SK-N-MC (cell line): ENCODE data around the gene HPN.
"Not testable (repeated sequence)": the region's sequence is repeated elsewhere in the genome, so short reads cannot be mapped to it uniquely, and the experiment has no call there.

Experiments
- DNase-seq: peaks from one replicate; pipeline ENCODE4 v3.0.0-alpha.2; 2011; ENCODE audit warnings: low read depth, low spot score
- H3K27ac ChIP-seq: fragments of 200-600 bp; sonication (generic); 2 replicates; pipeline ENCODE4 v1.5.1; 2016; ENCODE audit warnings: mixed run types
- H3K36me3 ChIP-seq: fragments of 200-600 bp; sonication (generic); 2 replicates; pipeline ENCODE4 v1.6.1; 2017; ENCODE audit warnings: antibody characterized with exemption, low read length, mixed read lengths; ENCODE audit not compliant: insufficient read depth
- H3K4me3 ChIP-seq: fragments of 200-600 bp; sonication (generic); 2 replicates; pipeline ENCODE4 v1.5.1; 2016
- H3K9ac ChIP-seq: fragments of 200-600 bp; sonication (generic); 2 replicates; pipeline ENCODE4 v1.8.0; 2017; ENCODE audit warnings: mixed run types, mixed read lengths; ENCODE audit not compliant: insufficient read length
- H3K9me3 ChIP-seq: fragments of 200-600 bp; sonication (generic); 2 replicates; pipeline ENCODE4 v1.6.1; 2017; ENCODE audit warnings: low read depth, mild to moderate bottlenecking, antibody characterized with exemption, low read length, moderate library complexity, mixed read lengths
- EZH2 ChIP-seq: fragments of 200-600 bp; sonication (generic); IDR thresholded peaks from one replicate; pipeline ENCODE4 v1.6.1; 2017; ENCODE audit warnings: antibody characterized with exemption
- FOXP2 ChIP-seq: optimal IDR thresholded peaks from 2 replicates; pipeline ENCODE3; 2011; ENCODE audit warnings: mild to moderate bottlenecking, moderate library complexity; ENCODE audit not compliant: insufficient read depth; ENCODE audit errors: extremely low read length, control extremely low read depth
- POLR2AphosphoS5 ChIP-seq: IDR thresholded peaks from 2 replicates; pipeline ENCODE4 v1.6.1; 2012; ENCODE audit warnings: mild to moderate bottlenecking, low read depth, low read length, borderline replicate concordance

HPN gene

GRCh38 chr19:34999498-35000337, 41.8 kb upstream of the HPN start, which contains the start of gene GRAMD1A:
Gene GRAMD1A (plus strand): TSS chr19:35000323. CDS start chr19:35000479, 156 bp downstream.
- Histone ChIP-seq H3K4me3 (peak within 1 kb of the TSS; percentile 92), H3K9me3 (no peaks in the 10 kb centered on the region), H3K27ac (peak within 1 kb of the TSS; percentile 68; the same call in 1 of the 2 replicates), H3K9ac (peak within 1 kb of the TSS; percentile 87), H3K36me3 (peaks cover 5% of the 10 kb centered on the region; the same call in 1 of the 2 replicates)
- TF ChIP-seq POLR2AphosphoS5 (peak; percentile 72; the same call in 1 of the 2 replicates), EZH2 (no peak)
- DNase-seq = no peak

DNA sequence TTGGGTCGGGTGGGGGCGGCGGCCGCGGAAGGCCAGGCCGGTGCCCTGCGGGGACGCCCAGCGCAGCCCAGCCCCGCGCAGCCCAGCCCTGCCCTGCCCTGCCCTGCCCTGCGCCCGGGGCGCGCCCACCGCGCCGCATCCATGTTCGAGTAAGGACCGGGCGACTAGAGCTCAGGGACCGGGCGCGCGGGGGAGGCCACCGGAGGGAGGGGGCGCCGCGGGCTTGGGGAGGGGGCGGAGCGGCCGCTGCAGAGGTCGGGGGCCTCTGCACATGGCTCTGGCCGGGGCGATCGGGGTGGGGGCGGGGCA, 41.2 kb upstream of the HPN start:
- TF ChIP-seq POLR2AphosphoS5 (no peak), FOXP2 (no peak), EZH2 (no peak)
- H3K27ac ChIP-seq = no peak overlapping the region
- H3K4me3 ChIP-seq = peak overlapping the region; percentile 92
- DNase-seq = no peak
- peak overlapping the region; percentile 87 for H3K9ac ChIP-seq
- no peaks in the 10 kb centered on the region for H3K9me3 ChIP-seq
- H3K36me3 ChIP-seq = peaks cover 5% of the 10 kb centered on the region; the same call in 1 of the 2 replicates

DNA sequence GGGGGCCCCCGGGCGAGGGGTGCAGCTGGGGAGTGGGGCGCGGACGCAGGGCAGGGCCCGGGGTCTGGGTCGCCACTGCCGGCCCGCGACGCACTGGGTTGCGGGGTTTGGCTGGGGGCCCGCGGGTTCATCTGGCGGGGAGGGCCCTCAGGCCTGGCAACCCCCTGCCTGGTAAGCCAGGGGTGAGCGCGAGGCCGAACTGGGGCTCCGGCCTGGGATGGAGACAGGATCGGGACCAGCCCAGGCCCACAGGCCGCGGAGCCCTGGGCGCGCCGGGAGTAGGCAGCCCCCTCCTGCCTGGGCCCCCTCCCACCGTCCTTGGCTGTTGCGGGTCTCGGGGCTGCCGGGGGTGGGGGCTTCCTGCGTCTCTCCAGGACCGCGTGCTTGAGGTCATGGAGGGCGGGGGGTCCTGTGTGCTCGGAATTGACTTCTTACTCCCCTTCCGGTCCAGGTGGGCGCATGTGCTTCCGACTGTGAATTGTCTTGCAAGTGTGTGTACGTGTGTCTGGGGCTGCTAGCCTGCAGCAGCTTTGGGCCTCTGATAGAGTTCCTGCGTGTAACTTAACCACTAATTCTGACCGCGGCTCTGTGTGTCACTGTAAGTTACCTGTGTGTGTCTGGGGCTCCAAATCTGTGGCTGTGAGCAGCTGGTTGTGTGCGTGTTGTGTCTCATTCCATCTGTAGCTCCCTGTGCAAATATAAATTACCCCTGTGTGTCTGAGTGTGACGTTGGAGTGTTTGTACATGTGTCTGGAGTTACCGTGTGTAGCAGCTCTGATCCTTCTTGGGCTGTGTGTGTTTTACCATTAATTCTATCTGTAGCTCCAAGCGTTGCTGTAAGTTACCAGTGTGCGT, 40.6 kb upstream of the HPN start:
- Histone ChIP-seq H3K9ac (peak overlapping the region; percentile 87), H3K9me3 (no peaks in the 10 kb centered on the region), H3K27ac (peak overlapping the region; percentile 13; the same call in 1 of the 2 replicates), H3K4me3 (peak overlapping the region; percentile 92), H3K36me3 (peaks cover 5% of the 10 kb centered on the region; the same call in 1 of the 2 replicates)
- DNase-seq = no peak
- TF ChIP-seq POLR2AphosphoS5 = no peak
- no peak for TF ChIP-seq FOXP2
- TF ChIP-seq EZH2 = no peak

DNA sequence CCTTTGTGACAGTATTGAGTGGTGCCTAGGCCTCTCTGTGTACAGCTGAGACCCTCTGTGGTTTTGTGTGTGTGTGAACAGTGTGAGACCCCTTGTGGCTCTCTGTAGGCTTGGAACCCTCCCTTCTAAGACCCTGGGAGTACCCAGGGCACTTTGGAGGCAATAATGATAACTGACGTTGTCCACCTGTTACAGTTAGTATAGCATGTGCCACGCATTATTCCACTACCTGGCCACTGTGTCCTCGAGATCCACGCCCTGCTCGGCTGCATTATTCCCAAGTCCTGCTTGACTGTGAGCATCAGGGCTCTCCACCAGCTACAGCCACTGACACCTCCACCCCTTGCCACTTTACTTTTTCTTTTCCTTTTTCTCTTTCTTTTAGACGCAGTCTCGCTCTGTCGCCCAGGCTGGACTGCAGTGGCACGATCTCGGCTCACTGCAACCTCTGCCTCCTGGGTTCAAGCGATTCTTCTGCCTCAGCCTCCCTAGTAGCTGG, 39.4 kb upstream of the HPN start:
- no peak for TF ChIP-seq POLR2AphosphoS5
- no peak for TF ChIP-seq FOXP2
- TF ChIP-seq EZH2 = no peak
- peaks cover 5% of the 10 kb centered on the region; the same call in 1 of the 2 replicates for H3K36me3 ChIP-seq
- H3K4me3 ChIP-seq = peak overlapping the region; percentile 92; the same call in 1 of the 2 replicates
- H3K9ac ChIP-seq = no peak overlapping the region
- H3K27ac ChIP-seq = no peak overlapping the region
- no peak for DNase-seq
- no peaks in the 10 kb centered on the region for H3K9me3 ChIP-seq

DNA sequence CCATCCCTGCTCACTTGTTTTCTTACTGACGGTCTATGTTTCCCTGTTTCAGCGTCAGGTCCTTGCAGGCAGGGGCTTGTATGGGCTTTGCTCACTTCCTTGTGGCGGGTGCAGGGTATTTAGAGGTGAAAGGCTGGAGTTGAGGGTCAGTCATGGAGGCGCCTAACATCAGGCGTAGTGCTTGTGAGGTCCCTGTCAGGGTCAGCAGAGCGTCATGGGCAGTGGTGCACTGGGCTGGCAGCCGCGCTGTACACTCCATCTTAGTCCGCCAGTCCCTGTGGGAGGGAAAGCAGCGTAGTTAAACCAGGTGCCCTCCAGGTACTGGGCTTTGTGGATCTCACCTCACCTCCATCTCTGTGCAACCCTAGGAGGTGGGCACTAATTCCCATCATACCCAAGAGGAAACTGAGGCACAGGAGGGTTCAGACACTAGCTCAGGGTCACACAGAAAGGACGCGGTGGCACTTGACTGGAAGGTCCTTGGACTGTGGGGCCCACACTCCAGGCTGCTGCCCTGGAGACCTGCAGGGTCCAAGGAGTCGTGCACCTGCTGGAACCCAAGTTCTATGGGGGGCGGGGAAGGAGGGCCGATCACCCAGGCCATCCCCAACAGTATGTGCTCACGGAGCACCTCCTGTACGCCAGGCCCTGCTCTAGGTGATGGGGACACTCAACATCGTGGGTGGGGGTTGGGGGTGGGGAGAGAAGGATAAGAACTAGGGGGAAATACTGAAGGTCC, 36.8 kb upstream of the HPN start:
- H3K9me3 ChIP-seq = no peaks in the 10 kb centered on the region
- no peak for DNase-seq
- H3K36me3 ChIP-seq = peaks cover 9% of the 10 kb centered on the region; the same call in 1 of the 2 replicates
- no peak overlapping the region for H3K9ac ChIP-seq
- TF ChIP-seq FOXP2 (no peak), POLR2AphosphoS5 (no peak), EZH2 (no peak)
- H3K4me3 ChIP-seq = no peak overlapping the region
- no peak overlapping the region for H3K27ac ChIP-seq

GRCh38 chr19:35005256-35005977, 36.1 kb upstream of the HPN start:
- Histone ChIP-seq H3K9me3 (no peaks in the 10 kb centered on the region), H3K4me3 (no peak overlapping the region), H3K27ac (no peak overlapping the region), H3K9ac (no peak overlapping the region), H3K36me3 (peaks cover 15% of the 10 kb centered on the region; the same call in 1 of the 2 replicates)
- DNase-seq = no peak
- TF ChIP-seq POLR2AphosphoS5 = no peak
- TF ChIP-seq EZH2 = no peak
- TF ChIP-seq FOXP2 = no peak

GRCh38 chr19:35006007-35006341, 35.5 kb upstream of the HPN start:
- H3K9ac ChIP-seq = not testable (repeated sequence)
- peaks cover 16% of the 10 kb centered on the region; the same call in 1 of the 2 replicates for H3K36me3 ChIP-seq

More at GRCh38 chr19:35006007-35006341, 35.5 kb upstream of the HPN start:
- not testable (repeated sequence) for H3K27ac ChIP-seq, H3K9me3 ChIP-seq, DNase-seq, H3K4me3 ChIP-seq
